Upper lobe of left lung (tissue), 4 donors: Measurements from ENCODE around the gene KRTAP5-2.

Experiments
- CTCF ChIP-seq, 6 experiments: fragments of 450-650 bp in 4 of 6; fragments of 200-600 bp in 2 of 6; sonication (generic) in 2 of 6; IDR thresholded peaks; one replicate each; pipeline ENCODE4 v1.5.1; 2016 to 2019; ENCODE audit warnings: antibody characterized with exemption in 6 of 6
- POLR2AphosphoS5 ChIP-seq, 2 donors: sonication (generic); formaldehyde crosslinking; IDR thresholded peaks; one replicate each; pipeline ENCODE4 v1.5.1; 2017; ENCODE audit warnings: antibody characterized with exemption in 2 of 2

GRCh38 chr11:1570001-1570453 is 28.1 kb downstream of the KRTAP5-2 start:
- TF ChIP-seq CTCF (IDR thresholded peaks at IDR 0.05), result no peak
- TF ChIP-seq POLR2AphosphoS5 (IDR thresholded peaks at IDR 0.05), result no peak
